Jurkat, Clone E6-1 (cell line): ENCODE data around the gene GATD1.

Experiments
- DNase-seq: peaks from one replicate; pipeline ENCODE4 v3.0.0-alpha.2; 2011; ENCODE audit warnings: low read depth, low spot score
- H3K4me3 ChIP-seq: 2 replicates; pipeline ENCODE4 v1.5.1; 2011; ENCODE audit warnings: mild to moderate bottlenecking, low read length, control low read depth, moderate library complexity

The GATD1 gene

DNA sequence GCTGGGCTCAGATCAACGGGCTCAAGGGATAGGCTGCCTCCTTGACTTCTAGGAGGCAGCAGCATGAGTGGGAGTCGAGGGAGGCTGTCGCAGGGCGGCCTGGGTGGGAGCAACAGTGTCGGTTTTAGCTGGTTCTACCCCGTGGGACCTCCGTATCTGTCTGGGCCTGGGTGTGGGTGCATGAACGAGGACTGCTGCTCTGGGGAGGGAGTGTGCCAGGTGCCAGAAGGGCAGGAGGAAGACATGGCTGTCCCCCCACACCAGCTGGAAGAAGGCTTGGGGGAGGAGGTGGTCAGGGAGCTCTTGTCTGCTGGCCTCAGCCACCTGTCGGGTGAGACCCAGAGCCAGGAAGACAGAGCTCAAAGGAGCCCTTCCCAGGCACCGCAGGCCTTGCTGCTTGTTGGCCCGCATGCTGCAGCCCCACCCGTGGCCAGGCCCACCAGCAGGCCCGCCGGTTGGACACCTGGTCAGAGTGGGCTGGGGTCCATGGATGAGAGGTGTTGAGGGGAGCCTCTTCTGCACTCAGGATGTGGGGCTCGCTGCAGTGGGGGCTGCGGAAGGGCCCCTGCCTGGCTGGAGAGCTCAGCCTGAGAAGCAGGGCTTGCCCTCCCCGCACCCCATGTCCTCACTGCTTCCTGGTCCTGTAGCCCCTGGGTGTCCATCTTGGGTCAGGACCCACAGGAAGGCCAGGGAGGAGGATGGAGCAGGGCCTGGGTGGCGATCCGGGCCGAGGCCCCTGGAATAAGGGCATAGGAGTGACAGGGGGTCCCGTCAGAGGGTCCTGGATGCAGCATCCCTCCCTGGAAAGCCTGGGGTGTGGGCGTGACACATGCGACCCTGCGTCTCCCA is 9.2 kb upstream of the GATD1 start:
- no peak overlapping the region for H3K4me3 ChIP-seq
- no peak for DNase-seq

DNA sequence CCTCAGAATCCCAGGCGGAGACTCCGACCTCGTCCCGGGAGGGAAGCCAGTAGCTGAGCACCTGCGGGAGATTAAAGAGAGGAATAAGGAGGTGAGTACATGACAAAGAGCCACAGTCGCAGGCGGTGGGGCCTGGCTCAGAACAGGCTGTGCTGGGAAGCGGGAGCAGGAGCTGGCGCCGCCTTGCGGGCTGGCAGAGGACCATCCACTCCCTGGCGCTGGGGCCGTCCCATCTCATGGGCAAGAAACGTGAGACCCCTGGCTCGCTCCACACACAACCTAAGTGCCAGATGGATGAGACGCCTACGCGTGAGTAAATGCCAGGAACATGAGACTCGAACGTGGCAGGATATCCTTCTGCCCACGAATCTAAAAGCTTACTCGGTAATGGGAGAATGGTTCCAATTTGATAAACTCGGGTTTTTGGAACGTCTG is 6.3 kb upstream of the GATD1 start:
- H3K4me3 ChIP-seq: no peak overlapping the region
- no peak for DNase-seq

DNA sequence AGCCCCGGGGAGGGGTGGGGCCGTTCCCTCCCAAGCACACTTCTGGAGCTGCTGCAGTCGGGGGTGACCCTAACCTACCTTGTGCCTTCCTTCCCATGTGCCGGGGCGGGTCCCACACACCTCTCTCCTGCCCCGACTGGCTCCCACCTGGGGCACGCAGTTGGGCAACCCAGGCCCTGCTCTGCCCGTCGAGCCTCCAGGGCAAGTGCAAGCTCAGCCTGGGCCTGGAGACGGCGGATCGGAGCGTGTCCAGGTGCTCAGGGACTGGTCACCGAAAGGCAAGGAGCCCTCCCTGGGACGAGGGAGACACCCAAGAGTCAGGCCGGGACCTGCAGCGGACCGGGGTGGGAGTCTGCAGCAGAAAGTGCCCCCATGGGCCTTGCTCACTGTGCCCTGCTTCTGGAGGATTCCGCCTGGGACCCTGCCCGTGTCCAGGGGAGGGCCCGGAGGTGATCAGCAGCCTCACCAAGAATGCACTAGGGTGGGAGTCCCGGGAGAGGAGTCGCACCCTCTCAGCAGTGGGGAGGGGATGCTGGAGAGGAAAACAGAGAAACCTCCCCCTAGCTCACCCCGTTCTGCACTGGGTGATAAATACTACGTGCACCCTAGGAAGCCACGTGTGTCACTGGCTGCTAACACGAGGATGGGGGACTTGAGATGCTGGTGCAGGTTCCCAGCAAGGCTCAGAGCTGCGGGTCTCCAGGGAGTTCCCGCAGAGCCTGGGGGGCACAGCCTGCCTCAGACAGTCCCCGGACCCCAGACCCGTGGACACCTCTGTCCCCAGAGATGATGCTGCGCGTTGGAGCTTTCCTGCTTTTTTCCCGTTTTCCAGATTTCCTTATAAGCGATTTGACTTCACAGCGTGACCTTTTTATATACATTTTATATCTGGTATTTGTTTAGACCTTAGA is 5.2 kb upstream of the GATD1 start:
- no peak for DNase-seq
- H3K4me3 ChIP-seq: no peak overlapping the region

DNA sequence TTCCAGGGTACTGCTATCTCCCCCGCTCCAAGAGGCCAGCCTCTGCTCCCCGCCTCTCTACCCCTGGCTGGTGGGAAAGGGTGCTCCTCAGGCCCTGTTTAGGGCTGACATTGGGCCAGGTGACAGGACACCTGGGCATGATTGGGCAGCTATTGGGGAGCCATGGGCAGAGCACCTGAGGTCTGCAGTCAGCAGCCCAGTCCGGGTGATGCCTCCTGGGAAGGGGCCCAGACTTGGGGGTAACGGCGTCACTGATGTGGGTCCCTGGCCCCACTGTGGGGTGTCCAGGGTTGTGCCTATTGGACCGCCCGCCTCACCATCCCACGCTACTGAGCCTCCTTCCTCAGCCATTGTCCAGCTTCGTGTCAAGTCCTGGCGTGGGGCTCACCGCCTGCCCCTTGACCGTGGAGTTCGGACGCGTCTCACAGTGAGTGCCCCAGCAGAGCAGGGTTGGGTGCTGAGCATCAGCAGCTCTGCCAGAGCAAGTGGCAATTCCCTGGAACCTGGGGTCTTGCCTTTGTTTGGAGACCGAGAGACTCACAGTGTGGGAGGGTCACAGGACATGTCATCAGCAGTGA is 2.8 kb upstream of the GATD1 start:
- no peak overlapping the region for H3K4me3 ChIP-seq

DNA sequence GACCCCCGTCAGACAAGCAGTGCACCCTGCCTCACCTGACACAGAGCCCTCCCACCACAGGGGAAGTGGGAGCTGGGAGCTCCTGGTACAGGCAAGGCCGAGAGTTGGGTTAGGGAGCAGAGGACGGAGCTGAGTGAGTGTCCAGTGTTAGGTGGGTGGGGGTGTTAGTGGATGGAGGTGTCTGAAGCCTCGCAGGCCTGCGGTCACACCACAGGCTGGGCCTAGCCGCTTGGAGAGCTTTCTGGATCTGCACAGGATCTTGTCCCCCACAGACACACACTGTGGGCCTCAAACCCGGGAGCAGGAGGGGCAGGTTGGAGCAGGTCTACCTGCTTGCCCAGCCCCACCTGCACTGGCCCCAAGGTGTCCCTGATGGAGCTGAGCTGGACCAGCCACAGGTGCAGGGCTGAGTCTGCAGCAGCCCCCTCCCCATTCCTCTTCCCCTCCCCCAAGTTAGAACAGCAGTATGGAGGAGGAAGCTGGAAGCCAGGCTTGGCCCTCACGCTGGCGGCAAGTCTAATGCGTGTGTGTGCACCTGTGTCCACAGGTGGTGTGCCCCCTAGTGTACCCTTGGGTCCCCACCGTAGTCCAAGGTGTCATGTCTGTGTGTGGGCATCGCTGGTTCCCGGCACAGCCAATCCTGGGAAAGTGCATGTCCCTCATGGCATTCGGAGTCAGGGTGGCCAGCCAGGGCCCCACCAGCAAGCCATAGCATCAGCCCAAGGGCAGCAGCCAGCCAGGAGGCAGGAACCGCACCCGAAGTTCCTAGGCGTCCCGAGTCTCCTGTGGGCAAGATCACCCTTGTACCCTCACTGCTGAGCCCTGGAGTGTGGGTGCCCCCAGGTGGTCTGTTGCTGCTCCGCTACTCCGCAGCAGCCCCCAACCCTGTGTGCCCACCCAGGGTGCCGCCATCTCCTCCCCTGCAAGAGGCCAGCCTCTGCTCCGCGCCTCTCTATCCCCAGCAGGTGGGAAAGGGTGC is 2.0 kb upstream of the GATD1 start:
- H3K4me3 ChIP-seq: no peak overlapping the region
- DNase-seq: no peak

More for the DNA sequence above, 2.8 kb upstream of the GATD1 start:
- DNase-seq: no peak

DNA sequence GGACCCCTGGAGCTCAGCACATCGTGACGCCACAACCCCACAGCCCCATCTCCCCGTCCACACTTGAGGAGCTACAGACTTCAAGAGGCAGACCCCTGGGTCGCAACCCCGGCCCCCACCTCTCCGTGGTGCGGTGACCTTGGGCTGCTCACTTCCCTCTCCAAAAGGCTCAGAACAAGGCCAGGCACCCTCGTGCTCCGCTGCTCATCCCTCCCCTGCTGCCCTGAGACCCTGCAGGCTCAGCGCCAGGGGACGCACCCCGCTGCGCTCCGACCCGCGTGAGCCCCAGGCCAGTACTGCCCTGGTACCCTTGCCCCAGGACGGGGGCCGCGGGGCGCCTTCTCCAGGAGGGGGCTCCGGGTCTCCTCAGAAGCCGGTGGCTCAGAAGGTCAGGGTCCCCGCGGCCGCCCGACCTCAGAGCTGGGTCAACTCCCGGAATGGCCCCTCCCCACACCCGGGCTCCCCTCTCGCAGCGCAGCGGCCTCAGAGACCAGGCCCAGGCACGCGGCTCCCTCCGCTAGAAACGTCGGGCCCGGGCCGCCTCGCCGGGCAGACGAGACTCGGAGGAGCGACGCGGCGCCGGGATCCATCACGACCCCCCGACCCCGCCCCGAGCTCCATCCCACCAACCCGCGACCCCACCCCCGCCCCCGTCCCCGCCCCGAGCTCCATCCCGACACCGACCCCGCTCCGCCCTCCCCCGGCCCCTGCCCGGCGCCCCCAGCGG is 563 bp downstream of the GATD1 start:
- DNase-seq: no peak
- H3K4me3 ChIP-seq: peak overlapping the region; percentile 81

DNA sequence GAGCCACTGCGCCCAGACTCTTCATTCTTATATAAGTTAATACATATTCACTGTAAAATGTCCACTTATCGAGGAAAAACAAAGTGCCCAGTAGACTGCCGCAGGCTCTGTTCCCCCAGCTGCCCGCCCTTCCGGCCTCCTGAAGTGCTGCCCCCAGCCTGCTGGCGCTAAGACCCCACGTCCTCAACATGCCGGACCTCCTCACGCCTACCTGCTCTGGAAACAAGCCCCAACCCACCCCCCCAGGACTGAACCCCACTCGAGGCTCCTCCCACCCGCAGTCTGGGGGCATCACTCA is 1.1 kb downstream of the GATD1 start:
- peak overlapping the region; percentile 81 for H3K4me3 ChIP-seq
- DNase-seq: no peak

DNA sequence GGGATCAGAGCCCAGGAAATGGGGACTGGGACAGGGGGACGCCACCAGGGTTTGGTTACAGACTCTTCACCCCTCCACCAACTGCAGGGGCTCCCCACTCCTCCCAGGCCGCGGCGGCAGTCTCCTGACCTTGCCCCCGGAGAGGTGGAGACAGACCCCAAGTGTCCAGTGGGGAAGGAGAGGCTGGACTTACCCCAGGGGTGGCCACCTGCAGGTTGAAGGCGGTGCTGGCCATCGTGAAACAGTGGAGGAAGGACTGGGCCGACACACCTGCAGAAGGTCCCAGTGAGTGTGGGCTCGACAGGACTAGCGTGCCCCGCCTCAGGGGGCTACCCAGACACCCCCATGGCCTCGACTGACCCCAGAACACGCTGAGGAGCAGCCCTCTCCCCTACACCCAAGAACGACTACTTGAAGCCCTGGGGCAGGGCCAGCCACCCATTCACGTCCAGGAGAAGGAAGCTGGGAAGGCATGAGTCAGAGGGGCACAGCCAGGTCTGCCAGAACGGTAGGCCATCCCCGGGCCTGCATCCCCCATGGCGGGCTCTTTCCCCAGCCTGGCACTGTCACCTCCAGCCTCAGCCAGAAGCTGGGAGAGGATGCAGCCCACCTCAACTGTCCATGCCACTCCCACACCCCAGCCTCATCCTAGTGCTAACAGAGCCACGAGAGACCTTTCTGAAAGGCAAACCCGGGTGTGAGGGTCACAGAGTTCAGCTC is 2.3 kb downstream of the GATD1 start:
- no peak for DNase-seq
- H3K4me3 ChIP-seq: no peak overlapping the region

DNA sequence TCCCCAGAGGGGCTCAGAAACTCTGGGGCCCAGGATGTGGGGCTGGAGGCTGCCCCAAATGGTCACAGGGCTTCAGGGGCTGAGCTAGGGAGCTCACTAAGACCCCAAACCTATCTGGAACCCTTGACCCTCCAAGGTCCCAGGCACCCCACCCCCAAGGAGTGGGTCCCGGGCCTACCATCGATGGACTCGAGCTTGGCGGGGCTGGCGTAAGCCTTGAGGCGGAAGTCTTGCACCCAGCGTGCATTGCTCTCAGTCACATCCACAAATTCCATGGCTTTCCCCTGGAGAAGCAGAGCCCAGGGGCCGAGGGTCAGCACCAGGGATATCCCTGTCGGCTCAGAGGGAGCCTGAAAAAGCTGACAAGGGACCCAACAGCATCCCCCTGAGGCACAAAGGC is 3.5 kb downstream of the GATD1 start:
- DNase-seq: no peak

DNA sequence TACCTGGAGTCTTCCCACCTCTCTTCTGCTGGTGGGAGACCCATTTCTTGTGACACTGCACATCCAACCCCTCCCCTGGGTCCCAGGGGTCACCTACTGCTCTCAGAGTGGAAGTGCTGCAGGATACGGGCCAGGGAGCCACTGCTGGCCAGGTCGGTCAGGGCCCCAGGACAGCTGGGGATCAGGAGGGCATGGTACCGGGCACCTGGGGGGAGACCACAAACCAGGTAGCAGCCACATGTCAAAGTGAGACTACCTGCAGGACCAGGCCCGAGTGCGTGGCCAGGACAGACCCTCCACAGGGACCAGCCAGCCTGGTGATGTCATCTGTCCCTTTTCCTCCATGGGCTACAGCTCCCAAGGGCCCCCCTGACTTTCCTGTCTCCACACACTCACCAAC is 3.9 kb downstream of the GATD1 start:
- no peak for DNase-seq
- H3K4me3 ChIP-seq: no peak overlapping the region

More for the DNA sequence above, 3.5 kb downstream of the GATD1 start:
- no peak overlapping the region for H3K4me3 ChIP-seq

DNA sequence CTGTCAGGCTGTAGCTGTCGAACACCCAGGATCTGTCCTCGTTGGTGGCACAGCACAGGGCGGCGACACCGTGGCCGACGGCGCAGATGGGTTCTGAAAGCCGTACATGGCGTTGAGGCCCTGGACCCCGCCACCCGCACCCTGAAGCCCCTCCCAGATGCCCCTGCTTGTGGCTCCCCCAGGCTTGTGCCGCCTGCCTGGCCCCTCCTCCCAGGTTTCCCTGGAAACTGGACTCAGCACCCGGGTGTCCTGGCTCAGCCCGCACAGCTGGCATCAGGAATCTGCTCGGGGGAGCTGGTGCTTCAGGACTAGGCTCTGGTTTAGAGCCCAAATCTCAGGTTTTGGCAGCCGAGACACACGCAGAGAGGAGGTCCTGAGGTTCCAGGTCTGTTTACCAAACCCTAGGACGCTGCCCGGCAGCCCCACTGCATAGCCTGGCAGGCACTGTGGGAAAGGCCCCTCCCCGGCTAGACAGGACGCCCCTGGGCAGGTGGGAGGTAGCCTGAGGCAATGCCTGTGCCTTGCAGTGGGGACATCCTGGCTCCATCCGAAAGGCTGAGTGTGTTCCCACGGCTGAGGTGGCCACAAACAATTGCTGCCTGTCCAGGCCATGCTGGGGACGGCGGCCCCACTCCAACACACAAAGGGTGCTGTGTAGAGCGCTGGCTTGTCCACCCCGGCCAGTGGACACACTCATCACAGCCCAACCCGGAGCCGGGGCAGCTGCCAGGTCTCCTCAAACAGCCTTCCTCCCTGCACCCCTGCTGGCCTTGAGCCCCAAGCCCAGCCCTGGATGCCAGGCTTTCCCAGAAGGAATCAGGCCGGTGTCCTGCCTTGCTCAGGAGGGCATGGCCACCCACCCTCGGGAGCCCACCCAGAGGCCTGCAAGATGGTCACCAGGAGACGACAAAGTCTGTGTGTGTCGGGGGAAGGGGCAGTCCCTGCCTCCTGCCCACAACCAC is 4.6 kb downstream of the GATD1 start:
- no peak for DNase-seq
- H3K4me3 ChIP-seq: no peak overlapping the region

DNA sequence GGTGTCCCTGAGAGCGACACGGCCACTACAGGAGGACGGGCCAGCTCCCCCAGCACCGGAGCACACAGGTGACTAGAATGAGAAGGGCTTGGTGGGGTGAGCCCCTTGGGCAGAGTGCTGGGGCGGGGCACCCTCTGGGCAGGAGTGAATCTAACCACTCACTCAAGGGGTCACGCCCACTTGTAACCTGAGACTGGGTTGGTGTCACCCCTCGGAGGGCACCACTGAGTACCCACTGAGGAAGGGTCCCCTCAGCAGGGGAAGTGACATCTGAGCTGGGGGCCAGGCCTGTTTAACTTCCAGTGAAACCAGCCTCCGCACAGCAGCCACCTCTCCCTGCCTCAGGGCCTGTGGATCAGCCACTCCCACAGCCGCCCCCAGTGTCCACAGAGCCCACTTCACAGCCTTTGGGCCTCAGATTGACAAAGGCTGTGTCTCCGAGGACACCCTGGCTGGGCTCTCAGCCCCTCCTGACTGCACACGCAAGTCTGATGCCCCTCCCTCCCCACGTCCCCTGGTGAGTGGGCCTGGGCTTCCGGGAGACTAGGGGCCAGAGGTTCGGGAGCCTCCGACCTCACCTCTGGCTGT is 5.6 kb downstream of the GATD1 start:
- DNase-seq: no peak

DNA sequence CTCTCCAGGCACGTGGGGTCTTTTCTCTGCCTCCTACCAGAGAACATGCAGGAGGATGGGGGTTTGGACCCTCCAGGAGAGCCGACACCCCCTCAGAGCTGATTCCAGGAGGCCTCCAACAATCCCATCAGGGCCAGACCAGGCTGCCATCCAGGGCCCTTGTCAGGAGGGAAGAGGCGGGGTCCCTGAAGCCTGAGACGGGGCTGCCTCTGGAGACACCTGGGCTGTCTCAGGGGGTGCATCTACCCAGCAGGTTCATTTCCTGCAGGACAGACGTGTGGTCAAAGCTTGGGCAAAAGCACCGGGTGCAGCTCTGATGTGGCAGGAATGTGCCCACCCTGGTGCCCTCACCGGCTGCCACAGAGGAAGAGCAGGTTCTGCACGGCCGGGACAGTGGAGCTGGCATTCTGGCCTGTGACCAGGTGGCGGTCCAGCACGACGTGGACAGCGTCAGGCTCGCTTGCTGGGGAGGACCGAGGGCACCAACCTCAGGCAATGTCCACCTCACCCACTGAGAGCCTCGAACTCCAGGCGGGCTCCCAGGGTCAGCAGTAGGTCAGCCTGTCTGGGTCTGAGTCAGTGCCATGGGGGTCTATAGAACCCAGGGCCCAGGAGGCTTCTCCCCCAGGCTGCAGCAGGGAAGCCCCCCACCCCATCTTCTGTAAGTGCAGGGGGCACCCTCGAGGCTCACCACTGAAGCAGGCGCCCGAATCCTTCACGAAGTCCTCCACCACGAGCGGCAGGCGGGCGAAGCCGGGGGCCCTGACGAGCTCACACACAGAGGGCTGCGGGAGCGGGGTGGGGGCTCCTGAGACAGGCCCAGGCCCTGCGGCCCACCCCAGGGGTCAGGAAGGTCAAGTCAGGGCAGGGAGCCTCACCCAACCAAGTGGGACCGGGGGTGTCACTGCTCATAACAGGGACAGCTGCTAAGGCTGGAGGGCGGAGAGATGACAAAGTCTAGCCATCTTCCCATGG is 6.4 kb downstream of the GATD1 start:
- no peak overlapping the region for H3K4me3 ChIP-seq
- DNase-seq: no peak

More for the DNA sequence above, 5.6 kb downstream of the GATD1 start:
- H3K4me3 ChIP-seq: no peak overlapping the region

DNA sequence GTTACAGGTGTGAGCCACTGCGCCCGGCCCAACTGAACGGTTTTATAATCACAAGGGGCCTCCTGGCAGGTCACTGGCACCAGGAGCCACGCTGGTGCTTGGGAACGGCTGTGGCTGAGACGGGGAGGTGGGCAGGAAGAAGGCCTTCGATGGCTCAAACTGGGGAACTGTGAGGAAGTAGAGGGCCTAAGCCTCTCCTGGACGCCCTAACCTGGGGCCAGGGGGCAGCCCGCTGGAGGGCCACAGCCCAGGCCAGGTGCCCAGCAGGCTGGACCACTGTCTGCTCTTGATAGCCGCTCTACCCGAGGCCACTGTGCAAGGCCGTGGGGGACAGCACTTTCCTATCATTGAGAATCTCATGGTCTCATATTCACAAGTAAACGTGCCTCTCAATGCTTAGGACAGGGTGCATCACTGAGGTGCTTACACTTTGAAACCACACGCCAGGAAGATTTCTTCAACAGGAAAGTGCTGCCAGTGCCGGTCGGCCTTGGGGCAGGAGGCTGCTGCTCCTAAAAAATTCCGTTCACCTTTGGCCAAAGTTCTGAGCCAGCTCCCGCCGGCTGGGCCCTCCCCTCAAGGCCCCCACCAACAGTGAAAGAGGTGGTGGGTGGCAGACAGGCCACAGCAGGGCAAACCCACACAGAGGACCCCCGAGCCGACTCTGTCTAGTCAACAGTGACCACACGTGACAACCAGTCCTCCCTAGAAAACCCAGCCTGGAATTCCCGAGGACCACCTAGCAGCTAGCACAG is 7.2 kb downstream of the GATD1 start:
- no peak overlapping the region for H3K4me3 ChIP-seq
- no peak for DNase-seq
